IPS-NIHi11 (cell line): ENCODE data around the gene TMEM150A.
"Not testable (repeated sequence)": the region's sequence is repeated elsewhere in the genome, so short reads cannot be mapped to it uniquely, and the experiment has no call there.

Experiments used
- DNase-seq: peaks from one replicate; pipeline ENCODE4 v3.0.0; 2012; ENCODE audit warnings: mixed read lengths, low spot score

The TMEM150A gene, protein sequence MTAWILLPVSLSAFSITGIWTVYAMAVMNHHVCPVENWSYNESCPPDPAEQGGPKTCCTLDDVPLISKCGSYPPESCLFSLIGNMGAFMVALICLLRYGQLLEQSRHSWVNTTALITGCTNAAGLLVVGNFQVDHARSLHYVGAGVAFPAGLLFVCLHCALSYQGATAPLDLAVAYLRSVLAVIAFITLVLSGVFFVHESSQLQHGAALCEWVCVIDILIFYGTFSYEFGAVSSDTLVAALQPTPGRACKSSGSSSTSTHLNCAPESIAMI

DNA sequence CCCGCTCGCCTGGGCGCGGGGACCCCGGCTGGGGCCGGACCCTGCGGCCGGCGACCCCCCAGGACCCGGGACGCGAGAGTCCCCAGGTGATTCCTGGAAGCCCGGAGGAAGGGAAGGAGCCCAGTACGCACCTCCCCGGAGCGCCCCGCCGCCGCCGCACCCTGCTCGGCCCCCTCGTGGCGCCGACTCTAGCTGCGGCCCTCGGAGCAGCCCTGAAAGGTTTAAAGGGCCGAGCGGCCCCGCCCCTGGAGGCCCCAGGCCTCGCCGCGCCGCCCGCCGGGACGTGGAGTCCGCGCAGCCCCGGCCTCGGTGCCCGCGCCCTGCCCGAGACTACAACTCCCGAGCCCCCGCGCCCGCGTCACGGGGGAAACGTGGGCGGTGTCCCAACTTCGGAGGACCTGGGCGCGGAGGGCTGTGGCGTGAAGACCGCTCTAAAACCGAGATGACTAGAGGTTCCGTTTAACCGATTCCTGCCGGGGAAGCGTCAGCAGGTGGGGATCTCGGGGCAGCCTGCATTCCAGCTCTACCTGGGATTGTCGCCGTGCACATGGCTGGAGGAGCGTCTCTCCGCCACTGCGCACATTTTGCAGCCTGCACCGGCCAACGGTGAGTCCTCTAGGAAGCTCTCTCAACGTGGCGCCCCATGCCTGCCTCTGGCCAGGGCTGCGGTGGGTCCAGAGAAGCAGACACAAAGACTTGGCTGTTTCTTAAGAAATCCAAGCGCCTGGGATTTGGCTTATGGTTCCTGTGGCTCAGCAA, at the start of gene TMEM150A:
TSS of gene TMEM150A (minus strand) at position 223 of the 759 bp plus-strand sequence. CDS start 750 bp downstream, outside the sequence.
- DNase-seq = peak; percentile 94

DNA sequence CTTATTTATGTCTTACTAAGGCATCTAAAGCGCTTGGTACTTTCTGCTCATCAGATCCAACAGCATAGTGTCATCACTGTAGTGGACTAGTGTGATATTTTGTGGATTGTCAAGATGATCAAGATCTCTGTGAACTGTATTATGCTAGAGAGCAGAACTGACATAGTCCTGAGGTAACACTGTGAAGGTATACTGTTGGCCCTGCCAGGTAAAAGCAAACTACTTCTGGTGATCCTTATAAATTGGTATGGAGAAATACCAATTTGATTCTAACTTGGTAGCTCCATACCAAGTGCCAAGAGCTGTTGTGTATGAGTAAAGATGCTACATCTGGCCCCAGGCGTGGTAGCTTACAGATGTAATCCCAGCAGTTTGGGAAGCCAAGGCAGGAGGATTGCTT, 49.6 kb upstream of the TMEM150A start:
- DNase-seq = no peak

DNA sequence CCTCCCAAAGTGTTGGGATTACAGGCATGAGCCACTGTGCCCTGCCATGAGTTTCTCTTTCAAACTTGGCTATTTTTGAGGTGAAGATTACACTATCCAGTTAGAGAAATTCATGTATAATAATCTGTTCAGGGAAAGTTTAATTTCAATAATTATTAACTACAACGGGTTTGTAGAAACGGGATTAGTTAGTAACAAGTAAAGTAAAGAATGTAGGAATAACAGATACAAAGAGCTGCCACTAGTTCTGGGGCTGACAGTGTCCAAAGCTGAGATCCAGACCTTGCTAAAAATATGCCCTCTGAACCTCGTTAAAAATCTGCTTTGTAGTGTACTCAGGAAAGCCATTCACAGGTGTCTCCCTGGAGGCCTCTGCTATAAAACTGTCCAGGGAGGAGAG, 48.6 kb upstream of the TMEM150A start:
- DNase-seq = no peak

DNA sequence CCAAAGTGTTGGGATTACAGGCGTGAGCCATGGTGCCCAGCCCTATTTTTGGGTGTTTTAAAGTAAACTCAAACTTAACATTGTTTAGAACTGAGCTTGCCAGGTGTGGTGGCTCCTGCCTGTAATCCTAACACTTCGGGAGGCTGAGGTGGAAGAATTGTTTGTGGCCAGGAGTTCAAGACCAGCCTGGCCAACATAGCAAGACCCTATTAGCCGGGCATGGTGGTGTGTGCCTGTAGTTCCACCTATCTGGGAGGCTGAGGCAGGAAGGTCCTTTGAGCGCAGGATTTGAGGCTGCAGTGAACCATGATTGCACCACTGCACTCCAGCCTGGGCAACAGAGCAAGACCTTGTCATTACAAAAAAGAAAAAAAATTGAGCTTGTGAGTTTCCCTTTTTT, 48.0 kb upstream of the TMEM150A start:
- no peak for DNase-seq

DNA sequence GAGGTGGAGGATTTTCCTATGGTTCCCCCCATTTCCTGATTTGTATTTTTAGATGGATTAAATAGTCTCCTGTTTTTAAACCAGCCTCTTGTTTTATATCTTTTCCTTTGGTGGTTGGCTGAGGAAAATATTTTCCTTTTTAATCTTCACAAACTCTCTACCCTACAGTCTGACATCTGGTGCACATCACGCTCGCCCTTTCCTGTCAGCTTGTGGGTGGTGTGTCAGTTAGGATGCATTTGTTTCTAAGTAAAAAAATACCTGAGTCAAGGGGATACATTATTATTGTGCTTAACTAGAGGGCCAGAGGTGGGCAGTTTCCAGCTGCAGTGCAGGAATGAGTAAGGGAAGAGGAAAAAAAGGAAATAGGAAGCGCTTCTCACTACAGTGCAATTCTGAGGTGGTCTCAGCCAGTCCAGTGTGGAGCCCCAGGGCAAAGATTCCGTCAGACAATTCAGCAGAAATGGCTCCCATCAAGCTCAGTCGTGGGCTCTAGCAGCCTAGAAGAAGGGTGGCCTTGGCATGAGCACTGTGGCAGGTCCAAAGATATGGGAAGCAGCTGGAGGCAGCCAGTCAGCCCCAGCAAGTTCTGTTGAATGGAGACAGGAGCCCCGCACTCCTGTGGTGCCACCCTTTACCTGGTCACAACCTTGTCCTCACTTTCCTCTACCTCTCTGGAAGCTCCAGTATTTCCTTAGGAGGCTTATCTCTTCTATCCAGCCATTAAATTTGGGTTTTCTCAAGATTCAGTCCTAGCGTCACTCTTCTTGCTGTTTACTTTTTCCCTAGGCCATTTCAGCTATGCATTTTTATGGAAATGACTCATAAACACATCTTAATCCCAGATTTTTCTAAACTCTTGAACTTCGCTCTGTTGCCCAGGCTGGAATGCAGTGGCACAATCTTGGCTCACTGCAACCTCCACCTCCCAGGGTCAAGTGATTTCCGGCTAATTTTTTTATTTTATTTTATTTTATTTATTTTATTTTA, 47.0 kb upstream of the TMEM150A start:
- no peak for DNase-seq

DNA sequence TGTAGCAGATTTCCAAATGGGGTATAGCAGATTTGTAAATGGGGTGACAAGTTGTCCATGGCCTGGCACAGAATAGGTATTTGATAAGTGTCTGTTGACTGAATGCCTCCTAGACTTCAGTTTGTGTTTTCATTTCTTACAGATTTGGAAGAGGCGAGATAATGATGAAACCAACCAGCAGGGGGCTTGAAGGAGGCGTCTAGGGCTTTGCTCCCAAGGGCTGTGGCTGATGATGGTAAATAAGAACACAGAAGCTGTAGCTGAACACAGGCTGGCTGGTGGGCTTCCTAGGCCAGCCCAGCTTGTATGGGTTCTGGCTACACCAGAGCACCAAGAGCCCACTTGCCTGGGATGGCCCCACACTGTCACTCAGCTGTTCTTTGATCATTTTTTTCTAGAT, 46.1 kb upstream of the TMEM150A start:
- peak; percentile 42 for DNase-seq

DNA sequence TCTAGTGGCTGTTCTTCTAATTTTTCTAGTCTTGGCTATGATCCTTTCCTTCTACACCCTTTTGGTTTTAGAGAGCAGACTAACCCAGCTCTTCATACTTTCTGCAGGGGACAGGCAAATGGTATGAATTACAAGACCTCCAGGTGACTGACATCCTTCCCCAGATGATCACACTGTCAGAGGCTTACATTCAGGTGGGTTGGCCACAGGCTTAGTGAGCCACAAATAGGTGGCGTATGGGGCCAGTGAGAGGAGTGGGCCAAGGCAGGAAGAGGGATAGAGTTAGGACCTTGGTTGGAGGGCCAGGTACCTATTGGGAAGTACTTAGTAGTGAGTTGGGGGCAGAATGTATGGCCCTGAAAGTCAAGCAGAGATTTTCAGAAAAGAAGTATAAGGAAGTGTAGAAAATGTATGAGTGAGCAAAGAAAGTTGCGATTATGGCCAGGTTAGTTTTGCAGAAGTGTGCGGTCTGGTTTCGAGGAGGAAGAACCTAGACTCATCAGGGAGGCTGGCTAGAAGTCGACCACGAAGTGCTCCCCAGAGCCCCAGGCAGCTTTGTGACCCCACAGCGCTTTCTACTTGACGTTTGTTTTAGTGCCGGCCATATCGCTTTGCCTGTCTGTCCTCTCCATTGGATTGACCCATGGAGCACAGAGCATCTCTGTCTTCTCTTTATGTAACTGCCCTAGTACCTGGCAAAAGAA, 45.5 kb upstream of the TMEM150A start:
- no peak for DNase-seq

DNA sequence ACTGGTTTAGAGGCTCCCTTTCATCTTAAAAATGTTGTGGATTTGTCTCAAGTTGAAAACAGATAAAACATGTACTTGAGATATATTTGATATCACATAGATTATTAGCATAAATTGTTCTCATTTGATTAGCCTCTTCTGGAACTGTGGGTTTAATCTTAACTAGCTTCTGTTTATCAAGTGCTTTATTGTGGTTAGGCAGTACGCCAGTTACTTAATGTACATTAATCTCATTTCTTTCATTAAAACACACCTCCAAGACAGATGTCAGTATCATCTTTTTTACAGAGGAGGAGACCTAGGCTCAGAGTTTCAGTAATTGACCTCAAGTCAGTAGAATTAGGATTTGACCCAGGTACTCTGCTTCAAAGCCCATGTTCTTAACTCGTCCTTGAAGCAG, 43.7 kb upstream of the TMEM150A start:
- DNase-seq = no peak

DNA sequence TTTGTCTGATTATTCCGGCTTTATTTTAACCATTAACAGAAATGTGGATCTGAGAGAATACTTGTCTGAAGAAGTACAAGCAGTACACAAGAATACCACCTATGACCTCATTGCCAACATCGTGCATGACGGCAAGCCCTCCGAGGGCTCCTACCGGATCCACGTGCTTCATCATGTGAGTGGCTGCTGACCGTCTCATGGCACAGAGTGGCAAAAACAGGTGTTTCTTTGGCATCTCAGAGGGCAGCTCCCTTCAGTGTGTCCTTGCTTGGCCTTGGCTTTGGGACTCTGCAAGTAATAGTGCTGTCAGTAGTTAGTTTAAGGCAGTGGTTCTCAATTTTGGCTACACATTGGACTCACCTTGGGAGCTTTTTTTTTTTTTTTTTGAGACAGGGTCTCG, 42.4 kb upstream of the TMEM150A start:
- DNase-seq = no peak

DNA sequence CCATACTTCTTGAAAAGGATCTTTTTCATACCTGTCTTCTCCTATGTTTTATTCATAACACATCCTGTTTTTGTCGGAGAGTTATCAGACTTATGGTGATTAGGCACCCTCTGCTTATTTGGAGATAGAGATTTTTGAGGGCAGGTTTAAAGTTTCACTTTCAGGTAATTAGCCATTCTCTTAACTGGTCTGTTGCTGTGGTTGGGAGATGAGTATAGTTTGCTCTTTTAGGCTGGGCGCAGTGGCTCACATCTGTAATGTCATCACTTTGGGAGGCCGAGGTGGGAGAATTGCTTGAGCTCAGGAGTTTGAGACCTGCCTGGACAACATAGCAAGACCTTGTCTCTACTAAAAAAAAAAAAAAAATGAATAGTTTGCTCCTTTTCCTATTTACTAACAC, 40.2 kb upstream of the TMEM150A start:
- DNase-seq = no peak

DNA sequence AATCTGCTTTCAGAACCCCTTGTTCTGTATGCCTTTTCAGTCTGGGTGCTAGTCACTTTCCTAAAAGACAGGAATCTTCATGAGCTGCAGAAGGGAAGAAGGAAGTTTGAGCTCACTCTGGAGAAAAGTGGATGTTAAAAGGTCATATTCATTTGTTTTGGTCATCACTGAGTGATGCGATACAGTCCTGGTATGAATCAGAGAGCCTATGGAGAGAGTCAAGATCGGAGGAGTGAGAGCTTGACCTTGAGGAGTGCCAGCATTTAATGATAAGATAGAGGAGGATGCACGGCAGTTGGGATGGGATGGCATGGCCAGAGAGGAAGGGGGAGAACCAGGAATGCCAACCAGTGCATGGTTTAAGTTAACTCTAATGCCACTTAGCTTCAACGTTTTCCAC, 33.1 kb upstream of the TMEM150A start:
- DNase-seq = no peak

DNA sequence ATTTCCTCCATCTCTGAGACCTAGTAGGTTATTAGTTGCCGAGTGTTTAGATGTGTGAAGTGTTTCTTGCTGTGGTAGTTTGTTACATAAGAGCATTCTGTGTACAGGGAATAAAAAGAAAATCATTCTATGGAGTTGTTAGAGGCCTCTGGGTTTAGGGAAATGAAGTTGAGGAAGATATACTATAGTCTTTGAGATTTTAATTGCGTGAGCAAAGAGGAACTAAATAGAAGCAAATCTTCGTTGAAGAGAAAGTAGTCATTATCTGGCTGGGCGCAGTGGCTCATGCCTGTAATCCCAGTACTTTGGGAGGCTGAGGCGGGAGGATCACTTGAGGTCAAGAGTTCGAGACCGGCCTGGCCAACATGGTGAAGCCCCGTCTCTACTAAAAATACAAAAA, 32.5 kb upstream of the TMEM150A start:
- no peak for DNase-seq

DNA sequence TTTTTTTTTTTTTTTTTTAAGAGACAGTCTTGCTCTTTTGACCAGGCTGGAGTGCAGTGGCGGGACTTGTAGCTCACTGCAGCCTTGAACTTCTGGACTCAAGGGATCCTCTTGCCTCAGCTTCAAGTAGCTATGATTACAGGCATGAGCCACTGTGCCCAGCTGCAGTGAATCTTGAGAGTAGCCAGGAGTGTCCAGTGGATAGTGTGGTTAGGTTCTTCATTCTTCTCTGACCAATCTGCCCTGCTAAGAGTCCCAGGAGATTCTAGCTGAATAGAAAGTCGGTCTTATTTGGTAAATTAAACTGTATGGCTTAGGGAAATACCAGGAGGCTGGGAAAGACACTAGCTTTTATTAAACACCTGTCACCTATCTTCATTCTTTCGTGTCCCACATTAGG, 28.8 kb upstream of the TMEM150A start:
- no peak for DNase-seq

DNA sequence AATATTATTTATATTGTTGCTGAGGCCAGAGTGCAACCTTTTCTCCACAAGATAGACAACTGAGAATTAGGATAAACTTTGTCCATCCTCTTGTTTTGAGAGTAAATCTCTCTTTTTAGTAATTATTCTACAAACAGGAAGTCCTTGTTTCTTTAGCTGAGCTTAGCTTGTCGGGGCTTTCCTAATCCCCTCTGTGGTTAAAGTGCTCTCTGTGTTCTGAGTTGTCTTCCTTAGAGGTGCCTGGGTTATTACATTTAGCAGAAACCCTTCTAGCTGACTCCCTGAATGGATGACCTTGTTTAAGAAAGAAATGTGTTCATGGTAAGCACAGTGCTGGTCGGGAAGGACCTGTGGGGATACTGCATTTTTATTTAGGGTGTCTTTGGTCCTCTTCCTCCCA, 26.2 kb upstream of the TMEM150A start:
- DNase-seq = no peak

DNA sequence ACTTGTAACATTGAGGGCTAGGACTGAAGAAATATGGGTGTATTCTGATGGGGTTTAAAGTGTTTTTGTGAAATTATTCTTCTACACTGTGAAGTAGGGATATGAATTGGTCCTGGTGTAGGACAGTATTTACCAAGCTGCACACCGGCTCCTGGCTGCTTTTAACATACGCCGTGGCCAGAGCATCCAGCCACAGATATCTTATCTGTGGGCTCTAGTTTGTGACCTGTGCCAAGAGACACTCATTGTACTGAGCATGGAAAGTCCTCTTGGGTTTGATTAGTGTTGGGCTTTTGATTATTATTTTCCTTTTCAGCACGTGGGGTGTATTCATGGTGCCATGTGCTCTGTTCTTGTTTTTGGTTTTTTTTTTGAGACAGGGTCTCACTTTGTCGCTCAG, 21.5 kb upstream of the TMEM150A start:
- DNase-seq = no peak

DNA sequence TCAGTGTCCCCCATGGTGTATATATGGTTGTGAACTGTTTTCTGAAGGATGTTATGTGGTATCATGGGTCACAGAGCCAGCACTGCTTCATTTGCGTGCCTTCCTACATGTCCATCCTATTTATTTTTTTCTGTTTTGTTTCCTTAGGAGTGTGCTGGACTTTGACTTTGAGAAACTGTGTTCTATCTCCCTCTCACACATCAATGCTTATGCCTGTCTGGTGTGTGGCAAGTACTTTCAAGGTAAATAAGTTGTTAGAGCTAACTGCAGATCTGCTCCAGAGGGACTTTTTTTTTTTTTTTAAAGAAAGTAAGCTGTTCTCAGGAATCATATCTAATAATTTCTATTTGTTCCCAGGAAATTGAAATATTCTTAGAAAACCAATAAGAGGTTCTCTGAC, 18.8 kb upstream of the TMEM150A start:
- no peak for DNase-seq

DNA sequence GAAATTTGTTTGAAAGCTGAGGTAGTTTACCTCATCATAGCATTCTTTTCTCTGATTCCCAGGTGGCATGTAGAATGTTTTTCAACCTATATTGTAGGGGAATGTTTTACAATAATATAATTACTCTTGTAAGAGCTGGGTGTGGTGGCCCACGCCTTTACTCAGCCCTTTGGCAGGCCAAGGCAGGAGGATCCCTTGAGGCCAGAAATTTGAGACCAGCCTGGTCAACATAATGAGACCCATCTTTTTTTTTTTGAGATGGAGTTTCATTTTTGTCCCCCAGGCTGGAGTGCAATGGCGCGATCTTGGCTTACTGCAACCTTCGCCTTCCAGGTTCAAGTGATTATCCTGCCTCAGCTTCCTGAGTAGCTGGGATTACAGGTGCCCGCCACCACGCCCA, 17.1 kb upstream of the TMEM150A start:
- no peak for DNase-seq

DNA sequence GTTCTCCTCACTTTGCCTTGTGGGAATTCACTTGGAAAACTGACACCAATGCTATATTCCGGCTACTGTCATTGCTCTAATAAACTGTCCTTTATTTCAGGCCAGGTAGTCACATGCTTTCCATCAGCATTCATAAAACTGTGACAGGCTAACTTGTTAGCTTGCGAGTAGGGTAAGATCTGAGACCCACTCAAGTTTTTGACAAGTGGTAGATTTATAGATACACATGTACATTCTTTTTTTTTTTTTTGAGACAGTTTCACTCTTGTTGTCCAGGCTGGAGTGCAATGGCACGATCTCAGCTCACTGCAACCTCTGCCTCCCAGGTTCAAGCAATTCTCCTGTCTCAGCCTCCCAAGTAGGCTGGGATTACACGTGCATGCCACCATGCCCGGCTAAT, 15.2 kb upstream of the TMEM150A start:
- not testable (repeated sequence) for DNase-seq

DNA sequence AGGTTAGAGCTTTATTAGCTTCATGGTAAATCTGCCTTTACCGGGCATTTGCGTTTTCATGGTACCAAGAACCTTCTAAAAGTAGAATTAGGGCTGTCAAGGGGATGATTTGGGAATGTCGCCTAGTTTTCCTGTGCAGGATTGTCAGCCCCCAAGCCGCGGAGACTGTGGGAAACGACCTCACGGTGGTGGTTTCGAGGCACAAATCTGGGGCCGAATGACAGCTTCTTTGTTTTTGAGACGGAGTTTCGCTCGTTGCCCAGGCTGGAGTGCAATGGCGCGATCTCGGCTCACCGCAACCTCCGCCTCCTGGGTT, 12.9 kb upstream of the TMEM150A start:
- no peak for DNase-seq

DNA sequence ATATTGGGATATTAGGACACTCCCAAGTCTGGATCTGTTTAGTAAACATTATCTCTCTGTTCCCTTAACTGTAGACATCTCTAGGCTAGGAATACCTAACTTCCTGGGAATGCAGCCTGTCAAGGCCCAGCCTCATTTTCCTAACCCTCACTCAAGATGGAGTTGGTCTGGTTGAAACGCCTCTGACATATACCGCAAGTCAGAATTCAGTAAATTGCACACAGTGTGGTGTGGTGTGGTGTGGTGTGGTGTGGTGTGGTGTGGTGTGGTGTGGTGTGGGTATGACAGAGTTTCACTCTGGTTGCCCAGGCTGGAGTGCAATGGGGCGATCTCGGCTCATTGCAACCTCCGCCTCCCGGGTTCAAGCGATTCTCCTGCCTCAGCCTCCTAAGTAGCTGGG, 12.3 kb upstream of the TMEM150A start:
- DNase-seq = not testable (repeated sequence)

DNA sequence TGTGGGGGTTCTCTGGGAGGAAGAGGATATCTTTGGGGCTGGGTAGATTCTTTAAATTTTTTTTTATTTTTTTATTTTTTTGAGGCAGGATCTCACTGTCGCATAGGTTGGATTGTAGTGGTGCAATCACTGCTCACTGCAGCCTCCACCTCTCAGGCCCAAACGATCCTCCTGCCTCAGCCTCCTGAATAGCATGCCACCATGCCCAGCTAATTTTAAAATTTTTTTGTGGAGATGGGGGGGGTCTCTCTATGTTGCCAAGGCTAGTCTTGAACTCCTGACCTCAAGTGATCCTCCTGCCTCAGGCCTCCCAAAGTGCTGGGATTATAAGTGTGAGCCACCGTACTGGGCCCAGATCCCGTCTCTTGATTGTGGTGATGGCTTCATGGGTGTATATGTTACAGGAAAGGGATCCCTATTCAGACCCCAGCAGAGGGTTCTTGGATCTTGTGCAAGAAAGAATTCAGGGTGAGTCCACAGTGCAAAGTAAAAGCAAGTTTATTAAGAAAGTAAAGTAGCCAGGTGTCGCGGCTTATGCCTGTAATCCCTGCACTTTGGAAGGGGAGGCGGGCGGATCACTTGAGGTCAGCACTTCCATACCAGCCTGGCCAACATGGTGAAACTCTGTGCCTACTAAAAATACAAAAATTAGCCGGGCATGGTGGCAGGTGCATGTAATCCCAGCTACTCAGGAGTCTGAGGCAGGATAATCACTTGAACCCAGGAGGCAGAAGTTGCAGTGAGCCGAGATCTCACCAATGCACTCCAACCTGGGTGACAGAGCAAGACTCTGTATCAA, 11.4 kb upstream of the TMEM150A start:
- DNase-seq = no peak
